HG03460 (cell line): ENCODE measurements around the gene ZMAT3.
"Not testable (repeated sequence)": the region's sequence is repeated elsewhere in the genome, so short reads cannot be mapped to it uniquely, and the experiment has no call there.

Experiments
- ATAC-seq: cut with Tn5 transposase; IDR thresholded peaks from one replicate; pipeline ENCODE4 v1.9.1; 2021; ENCODE audit not compliant: unreplicated experiment

ZMAT3 gene, protein sequence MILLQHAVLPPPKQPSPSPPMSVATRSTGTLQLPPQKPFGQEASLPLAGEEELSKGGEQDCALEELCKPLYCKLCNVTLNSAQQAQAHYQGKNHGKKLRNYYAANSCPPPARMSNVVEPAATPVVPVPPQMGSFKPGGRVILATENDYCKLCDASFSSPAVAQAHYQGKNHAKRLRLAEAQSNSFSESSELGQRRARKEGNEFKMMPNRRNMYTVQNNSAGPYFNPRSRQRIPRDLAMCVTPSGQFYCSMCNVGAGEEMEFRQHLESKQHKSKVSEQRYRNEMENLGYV

DNA sequence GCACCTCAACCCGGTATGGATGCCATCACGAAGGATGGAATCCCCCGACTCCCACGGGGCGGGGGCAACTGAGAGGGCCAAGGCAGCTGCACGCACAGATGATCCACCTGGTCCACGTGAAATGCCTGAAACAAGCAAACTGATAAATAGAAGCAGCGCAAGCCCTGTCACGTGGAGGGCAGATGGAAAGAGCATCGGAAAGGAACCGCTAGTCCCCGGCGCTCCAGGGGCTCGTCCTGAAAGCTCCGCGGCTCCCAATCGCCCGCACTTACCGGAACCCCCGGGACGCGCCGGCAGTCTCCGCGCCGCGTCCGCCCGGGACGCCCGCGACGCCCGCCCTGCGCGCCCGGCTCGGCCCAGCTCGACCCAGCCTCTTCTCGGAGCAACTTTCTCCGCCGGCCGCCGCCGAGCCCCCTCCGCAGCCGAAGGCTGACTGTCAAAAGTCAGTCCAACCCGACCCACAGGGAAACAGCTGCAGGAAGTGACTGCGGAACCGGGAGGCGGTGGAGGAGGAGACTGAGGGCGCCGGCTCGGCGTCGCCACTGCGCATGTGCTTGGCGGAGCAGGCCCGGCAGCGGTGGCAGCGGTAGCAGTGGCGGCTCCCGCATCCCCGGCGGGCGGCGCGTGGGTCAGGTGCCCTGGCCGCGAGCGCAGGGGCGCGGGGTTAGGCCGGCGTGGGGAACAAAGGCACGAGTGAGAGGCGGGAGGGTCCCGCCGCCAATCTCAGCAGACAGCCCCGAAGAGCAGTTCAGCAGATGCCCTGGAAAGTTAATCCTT is at the start of gene ZMAT3:
Gene ZMAT3, minus strand, starts transcription at position 487 of the 777 bp plus-strand sequence. CDS start 4,057 bp downstream, outside the sequence.
- ATAC-seq: peak; percentile 62

DNA sequence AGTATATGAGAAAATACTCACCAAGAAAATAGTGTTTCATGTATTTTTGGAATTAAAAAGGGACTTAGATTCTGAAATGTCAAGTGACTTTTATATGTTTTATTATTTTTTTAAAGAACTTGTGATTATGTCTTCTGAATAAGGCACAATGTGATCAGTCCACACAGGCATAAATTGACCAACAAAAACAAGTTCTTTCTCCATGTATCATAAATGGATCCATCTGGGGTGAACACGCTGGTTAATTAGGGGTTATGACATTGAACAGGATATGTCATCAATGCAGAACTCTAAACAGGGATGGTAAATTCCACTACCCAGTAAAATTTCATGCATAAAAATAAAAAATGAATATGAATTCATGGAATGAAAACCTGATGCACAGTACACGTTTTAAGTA is 45.2 kb upstream of the ZMAT3 start:
- ATAC-seq: no peak

DNA sequence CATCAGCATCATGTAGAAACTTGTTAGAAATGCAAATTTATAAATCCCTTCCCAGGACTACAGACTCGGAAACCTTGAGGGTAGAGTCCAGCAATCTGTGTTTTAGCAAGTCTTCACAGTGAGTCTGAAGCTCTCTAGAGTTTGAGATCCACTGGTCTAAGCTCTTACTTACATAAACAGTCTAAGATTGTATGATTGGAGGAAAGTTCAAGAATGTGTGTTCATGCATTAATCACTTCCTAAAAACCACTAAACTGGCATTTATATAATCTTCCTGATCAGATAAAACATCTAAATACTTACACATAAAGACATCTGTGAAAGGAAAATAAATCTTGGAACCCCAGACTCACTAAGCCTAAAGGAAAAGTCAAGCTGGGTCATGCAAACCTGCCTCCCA is 43.8 kb upstream of the ZMAT3 start:
- ATAC-seq: not testable (repeated sequence)

DNA sequence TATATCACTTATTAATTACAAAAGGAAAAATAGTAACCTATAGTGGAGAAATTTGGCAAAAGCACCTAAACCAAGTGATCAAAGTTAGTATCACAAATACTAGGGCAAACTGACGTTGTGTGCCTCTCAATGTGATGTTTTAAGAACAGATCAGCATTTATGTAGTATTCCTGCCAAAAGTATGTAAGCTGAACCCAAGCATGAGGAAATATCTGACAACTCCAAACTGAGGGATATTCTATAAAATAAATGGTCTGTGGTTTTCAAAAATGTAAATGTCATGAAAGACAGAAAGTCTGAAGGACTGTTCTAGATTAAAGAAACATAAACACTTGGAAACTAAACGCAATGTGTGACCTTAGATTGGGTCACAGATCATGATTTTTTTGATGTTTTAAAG is 42.3 kb upstream of the ZMAT3 start:
- ATAC-seq: no peak

DNA sequence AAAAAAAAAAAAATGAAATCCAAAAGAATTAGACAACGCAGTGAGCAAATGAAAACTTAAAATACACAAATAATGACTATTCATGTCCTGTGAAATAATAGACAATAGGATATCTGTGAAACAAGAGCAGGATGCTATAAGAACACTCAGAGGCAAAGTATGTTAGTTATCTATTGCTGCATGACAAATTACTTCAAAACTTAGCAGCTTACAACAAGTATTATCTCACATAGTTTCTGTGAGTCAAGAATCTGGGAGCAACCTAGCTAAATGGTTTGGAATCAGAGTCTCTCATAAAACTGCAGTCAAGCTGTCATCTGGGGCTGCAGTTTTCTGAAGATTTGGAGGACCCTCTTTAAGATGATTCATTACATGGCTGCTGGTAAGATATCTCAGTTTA is 36.5 kb upstream of the ZMAT3 start:
- no peak for ATAC-seq

DNA sequence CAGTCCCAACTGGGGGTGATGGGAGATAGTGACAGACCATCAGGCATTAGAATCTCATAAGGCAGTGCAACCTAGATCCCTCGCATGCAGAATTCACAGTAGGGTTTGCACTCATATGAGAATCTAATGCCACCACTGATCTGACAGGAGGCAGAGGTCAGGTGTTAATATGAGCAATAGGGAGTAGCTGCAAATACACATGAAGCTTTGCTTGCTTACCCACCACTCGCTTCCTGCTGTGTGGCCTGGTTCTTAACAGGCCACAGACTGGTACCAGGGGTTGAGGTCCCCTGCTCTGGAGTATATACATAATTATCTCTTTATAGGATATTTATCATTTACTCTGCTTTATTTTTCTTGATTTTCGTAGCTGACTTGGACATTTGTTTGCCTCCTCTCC is 36.0 kb upstream of the ZMAT3 start:
- ATAC-seq: no peak

DNA sequence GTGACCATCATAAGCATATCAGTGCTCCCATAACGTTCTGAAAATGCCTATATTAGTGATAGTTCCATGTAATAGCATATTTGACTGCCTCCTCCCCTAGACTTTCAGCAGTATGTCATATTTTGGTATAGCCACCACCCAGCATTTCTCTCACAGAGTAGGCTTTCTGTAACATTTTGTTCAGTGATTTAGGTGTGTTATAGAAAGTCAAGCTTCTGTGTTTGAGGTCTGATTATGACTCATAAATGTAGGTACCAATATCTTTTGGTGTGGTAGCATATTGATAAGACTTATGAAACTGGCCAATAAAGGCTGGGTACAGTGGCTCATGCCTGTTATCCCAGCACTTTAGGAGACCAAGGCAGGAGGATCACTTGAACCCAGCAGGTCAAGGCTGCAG is 34.3 kb upstream of the ZMAT3 start:
- no peak for ATAC-seq

DNA sequence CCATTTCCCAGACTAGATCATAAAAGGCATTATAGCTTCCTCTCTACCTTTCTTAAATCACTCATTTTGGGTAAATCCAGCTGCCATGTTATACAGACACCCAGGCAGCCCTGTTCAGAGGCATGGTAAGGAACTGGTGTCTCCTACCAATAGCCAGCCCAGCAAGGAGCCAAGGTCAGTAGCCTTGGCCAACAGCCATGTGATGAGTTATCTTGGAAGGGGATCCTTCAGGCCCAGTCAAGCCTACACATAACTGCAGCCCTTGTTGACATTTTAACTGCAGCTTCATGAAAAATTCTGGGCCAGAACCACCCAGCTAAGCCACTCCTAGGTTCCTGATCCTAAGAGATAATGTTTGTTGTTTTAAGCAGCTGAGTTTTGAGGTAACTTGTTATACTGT is 29.0 kb upstream of the ZMAT3 start:
- ATAC-seq: no peak

DNA sequence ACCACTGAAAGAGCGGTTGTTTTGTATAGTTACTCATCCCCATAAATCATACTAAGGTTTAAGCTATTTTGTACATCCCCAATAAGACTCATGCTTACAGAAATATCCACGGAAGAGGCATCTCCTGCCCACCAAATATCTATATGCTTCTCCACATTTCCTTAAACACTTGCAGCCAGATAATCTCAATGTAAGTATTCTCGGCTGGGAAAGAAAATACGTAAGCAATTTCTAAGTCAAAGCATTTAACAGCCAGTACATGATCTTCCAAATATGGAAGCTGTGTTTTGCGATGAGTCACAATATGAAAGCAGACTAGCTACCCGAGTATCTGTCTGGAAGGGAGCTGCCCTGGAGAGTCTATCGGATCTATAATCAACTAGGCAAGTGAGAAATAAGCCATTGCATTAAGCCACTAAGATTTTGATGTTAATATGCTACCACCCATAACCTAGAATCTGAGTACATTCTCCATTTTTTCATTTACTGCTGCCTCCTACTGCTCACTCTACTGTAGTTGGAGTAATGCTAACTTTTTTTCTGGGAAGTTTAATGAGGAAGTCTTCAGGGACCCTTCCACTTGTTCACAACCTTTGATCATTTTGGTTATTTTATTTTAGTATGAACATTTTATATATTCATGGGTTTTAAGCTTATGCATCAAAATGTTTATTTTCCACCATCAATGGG is 26.9 kb upstream of the ZMAT3 start:
- ATAC-seq: no peak

DNA sequence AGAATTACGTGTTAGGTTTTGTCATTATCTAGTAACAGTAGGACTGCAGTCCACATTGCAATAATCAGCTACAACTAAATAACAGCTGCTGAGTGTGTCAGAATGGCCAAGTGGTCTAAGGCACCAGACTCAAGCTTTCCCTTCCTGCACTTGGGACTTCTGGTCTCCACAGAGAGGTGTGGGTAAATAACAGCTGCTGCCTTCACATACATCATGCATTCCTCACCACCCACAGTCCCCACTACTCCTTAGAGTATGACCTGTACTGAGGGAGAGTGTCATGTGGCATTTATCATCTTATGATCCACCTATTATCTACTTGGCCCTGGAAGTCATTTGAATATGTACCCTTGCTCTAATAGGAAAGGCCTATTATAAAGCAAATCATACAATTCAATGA is 22.2 kb upstream of the ZMAT3 start:
- no peak for ATAC-seq

DNA sequence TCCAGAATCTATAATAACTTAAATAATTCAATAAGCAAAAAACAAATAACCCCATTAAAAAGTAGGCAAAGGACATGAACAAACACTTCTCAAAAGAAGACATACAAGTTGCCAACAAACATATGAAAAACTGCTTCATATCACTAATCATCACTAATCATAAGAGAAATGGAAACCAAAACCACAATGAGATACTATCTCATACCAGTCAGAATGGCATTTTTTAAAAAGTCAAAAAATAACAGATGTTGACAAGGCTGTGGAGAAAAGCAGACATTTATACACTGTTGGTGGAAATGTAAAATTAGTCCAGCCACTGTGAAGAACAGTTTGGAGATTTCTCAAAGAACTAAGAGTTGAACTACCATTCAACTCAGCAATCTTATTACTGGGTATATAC is 19.5 kb upstream of the ZMAT3 start:
- peak; percentile 69 for ATAC-seq

DNA sequence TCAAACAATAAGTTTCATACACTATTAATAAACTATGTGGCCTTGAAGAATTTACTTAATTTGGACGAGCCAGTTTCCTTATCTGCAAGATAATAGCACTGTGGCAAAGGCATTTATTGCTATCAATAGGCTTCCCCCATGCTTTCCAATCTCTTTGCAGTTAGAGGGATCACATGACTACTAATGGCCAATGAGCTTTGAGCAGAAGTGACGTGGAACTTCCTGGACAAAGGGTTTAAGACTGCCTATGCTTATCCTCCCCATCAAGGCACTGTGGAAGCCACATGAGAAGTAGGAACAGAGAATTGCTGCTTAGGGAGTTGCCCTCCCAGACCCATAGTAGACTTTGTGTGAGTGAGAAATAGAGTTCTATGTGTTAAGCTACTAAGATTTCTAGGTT is 16.7 kb upstream of the ZMAT3 start:
- ATAC-seq: no peak

DNA sequence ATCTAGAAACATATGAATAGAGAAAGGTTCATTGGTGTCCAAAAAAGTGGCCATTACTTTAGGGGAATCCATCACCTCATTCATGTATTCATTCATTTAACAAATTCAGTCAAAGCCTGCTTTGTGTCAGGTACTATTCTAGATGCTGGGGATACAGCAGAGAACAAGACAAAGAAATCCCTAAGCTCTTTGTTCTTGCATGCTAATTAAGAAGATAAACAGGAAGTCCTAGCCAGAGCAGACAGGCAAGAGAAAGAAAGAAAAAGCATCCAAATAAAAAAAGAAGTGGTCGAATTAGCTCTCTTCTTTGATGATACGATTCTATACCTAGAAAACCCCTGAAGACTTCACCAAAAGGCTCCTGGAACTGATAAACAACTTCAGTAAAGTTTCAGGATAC is 12.4 kb upstream of the ZMAT3 start:
- ATAC-seq: no peak

DNA sequence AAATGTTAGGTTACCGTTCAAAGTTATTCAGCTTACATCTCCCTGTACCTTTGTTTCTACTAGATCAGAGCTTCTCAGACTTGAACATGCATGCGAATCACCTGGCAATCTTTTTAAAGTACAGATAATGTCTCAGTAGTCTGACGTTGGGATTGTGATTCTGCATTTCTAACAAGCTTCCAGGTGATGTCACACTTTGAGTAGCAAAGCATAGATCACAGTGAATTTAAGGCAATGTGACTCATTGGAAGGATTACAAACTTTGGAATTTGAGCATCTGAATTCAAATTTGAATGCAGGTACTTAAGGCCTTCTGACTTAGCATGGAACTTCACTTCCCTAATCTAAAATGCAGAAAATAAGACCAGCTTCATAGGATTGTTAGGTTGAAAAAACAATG is 10.8 kb upstream of the ZMAT3 start:
- ATAC-seq: no peak

DNA sequence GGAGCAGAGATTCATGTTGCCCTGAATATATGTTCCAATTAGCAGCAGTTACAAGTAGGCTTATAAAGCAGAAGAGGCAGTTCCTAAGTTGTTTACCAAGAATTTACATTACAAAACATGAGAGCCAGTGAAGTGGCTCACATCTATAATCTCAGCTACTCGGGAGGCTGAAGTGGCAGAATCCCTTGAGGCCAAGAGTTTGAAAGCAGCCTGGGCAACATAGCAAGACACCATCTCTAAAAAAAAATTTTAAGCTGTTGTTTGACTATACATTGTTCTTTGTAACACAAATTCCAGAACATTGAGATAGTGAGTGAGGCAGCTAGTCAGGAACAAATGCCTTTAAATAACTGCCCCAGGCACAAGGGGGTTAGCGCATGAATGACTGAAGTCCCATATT is 10.3 kb upstream of the ZMAT3 start:
- no peak for ATAC-seq

DNA sequence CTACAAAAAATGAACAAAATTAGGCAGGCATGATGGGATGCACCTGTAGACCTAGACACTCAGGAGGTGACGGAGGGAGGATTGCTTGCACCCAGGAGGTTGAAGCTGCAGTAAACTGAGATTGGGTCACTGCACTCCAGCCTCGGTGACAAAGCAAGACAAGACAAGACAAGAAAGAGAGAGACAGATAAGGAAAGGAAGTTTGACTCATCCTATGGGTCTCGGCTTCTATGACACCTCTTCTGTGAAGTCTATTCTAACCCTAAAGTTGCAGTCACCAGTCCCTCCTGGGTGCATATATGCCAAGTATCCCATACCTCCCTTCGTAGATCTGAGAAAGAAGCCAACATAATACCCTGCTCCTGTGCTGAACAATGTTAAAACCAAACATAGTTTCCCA is 7.9 kb upstream of the ZMAT3 start:
- no peak for ATAC-seq

DNA sequence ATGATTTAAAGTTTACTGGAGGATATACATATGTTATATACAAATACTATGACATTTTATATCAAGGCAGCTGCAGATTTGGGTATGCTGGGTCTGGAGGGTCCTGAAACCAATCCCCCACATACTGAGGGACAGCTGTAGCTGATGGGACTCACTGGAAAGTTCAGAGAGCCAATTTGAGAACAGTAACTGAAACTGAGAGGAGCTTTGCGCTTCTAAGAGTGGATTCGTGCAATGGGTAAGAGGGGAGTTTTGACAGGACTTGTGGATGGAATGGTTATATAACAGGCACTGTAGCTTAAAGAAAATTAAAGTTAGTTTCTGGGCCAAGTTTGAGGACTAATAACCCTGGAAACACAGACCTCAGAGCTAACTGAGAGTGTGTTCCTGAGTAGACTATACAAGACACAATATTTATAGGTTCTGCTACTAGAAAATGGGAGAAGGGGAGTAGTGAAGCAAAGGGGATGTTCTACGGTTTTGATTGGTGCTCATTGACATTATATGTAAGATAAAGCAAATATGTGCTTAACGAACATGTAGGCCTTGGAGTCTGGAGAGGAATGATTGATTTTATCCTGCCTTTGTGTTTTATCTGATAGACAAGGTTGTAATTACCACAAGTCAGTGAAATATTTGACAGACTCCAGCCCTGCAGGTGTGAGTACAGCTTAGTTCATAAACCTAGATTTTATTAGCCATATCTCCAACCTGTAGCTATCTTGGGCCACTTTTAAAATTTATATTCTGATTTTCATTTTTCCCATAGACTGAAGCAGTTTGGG is 4.8 kb upstream of the ZMAT3 start:
- ATAC-seq: no peak

DNA sequence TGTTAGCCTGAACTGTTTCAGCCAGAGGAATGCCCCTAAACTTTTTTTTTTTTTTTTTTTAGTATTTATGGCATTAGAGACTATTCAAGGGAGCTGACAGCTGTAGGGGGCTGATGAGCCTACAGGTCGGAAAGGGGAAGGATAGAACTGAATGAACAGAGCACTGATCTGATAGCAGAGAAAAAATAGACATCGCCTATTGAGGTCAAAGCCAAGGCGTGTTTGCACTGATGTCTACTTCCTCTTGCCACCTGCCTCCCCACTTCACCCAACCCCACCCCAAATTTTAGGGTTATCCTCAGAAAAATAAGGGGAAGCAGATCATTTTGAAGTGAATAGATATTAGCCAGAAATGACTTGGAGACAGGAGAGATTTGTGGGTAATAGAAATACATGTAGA is 3.0 kb upstream of the ZMAT3 start:
- no peak for ATAC-seq

DNA sequence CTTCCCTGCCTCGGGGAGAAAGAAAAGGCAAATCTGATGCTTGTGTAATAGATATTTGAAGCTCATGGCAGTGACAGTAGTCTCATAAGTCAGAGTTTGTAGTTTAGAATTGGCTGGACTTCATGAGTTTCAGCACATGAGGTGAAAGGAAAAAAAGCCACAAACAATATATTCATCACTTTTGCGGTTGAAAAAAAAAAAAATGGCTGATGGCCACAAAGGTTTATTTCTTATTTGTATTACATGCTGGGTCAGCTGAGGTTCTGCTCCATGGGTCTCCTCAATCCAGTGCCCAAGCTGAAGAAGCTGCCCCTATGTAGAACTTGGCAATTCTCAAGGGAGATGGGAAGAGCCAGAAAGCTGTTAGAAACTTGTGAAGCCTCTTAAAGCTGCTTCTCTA is 2.2 kb upstream of the ZMAT3 start:
- no peak for ATAC-seq

DNA sequence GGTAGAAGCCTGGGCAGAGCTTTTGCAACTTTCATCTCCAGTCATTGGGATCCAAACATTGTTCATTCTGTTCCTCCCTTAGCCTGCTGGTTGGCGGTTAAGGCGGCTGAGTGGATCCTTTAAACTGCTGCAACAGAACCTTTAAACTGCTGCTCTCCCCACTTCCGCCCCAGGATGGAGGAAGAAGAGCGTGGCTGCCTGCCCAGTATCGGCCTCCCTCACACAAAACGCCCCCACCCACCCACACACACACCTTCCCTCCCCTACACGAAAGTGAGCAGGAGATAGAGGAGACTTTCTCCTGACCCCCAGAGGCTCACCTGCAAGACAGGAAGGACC is 460 bp upstream of the ZMAT3 start:
- peak; percentile 40 for ATAC-seq

DNA sequence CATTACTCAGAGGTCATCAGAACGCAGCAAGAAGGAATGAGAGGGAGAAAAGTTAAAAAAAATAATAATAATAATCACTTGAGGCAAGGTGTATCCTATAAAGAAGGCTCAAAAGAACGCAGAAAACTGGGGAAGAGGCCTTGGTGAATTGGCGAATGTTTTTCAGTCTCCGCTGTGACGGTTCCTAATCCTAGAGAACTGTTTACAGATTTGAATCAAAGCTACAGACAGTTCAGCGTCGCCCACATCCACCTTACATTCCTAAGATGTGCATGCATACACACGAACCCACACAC is 634 bp downstream of the ZMAT3 start:
- no peak for ATAC-seq
